Fibroblast of skin of right biceps (primary cell): ENCODE measurements around the gene TEC.
A peak's percentile ranks its signal among the peaks of the same experiment; 100 is the strongest.
"Not testable (repeated sequence)": the region's sequence is repeated elsewhere in the genome, so short reads cannot be mapped to it uniquely, and the experiment has no call there.

ENCODE experiments used
- DNase-seq: peaks from one replicate; pipeline ENCODE4 v3.0.0-alpha.2; 2013

TEC gene

DNA sequence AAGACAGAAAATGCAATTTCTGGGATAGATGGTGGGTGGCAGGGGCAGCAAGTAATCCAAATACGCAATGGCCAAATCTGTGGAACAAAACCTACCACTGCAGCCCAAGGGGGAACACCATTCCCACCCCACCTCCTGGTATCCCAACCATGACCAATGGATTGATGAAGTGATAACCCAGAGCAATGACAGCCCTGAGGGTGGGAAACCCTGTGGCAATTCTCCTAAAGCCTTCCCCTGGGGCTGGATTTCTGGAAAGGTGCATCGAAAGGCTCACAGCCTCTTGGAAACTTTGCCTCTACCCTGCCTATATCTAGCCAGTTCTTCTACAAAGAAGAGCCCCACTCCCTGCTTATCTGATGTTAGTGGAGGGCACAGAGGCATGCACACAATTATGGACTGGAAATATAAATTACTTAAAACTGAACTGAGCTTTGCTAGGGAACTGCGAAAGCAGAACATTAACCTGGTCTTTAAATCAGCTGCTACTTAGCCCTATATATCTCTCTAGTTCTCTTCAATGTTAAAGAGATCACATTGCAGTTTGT, 75.6 kb downstream of the TEC start:
- DNase-seq, result no peak

DNA sequence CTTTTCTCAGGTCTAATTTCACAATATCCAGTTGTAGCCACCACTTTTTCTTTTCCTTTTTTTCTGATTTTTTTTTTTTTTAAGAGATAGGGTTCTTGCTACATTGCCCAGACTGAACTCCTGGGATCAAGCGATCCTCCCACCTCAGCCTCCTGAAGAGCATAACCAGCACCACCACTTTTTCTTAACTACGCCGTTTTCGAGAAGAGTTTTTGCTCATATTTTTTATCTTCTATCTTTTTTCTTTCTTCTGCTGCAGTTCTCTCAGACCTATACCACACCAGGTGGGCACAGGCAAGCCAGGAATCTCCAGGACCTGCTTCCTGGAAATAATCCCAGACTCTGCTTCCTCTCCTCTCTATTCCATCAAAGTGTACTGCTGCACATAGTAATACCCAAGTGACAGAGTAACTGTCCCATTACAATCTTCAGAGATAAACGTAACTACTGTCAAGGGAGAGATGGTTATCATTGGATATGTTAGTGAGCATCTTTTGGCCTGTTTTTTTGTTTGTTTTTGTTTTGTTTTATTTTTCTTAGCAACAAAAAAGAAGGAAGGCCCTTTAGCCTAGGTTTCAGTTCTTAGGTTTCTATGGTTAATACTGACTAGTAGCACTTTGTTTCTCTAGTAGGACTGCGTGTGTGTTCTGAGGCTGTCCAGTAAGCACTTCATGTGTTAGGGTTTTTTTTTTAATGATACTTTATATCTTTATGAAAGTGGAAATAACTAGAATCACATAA, 76.4 kb downstream of the TEC start:
- no peak for DNase-seq

GRCh38 chr4:48191758-48192157, 77.9 kb downstream of the TEC start:
- DNase-seq, result no peak

DNA sequence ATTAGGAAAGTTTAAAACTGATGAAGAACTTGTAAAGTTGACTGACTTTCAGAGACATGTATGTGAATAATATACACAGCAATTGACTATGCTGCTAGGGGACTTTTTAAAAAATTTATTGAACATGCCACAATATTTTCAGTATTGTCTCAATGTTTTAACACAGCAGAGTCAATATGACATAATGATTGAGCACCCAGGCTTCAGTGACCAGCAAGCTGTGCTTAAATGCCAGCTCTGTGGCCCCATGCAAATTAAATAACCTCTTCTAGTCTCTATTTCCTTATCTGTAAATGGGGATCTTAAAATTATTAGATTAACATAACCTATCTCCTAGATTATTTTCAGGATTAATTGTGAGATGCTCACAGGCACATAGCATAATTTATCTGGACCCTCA, 78.8 kb downstream of the TEC start:
- no peak for DNase-seq

- DNase-seq, result no peak
These were observed 79.9 kb downstream of the TEC start for GRCh38 chr4:48189731-48190130.

DNA sequence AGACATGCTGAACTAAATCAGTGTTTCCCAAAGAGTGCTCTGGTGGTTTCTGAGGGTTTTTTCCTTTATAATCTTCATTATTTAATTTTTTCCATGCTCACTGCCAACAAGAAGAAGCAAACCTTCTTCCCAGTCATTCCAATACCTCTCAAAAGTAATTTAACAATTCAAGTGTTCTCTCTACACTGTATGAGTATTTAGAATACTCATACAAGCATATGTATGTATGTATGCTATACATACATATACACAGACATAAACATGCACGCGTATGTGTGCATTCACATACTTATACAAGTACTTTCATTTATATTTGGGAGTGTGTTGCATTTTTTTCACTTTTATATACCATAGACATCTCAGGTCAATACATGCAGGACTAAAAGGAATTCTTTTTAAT, 81.2 kb downstream of the TEC start:
- no peak for DNase-seq

DNA sequence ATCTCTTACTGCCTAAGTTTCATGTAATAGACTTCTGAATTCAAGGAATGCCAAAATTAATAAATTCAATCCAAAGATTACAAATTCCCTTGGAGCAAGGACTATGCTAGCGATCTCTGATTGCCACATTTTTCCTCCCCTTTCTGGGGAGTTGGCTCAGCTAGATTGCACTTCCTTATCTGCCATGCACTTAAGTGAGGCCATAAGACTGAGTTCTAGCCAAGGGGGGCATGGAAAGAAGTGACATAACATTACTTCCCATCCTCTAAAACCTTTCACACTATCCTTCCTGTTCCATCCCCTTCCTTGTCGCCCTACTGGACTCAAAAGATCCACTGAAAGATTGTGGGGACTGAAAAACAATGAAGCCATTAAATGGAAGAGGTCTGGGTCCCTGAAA, 81.8 kb downstream of the TEC start:
- no peak for DNase-seq

DNA sequence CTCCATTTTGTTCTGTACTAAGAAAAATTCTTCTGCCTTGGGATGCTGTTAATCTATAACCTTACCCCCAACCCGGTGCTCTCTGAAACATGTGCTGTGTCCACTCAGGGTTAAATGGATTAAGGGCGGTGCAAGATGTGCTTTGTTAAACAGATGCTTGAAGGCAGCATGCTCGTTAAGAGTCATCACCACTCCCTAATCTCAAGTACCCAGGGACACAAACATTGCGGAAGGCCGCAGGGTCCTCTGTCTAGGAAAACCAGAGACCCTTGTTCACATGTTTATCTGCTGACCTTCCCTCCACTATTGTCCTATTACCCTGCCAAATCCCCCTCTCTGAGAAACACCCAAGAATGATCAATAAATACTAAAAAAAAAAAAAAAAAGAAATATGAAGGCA, 82.6 kb downstream of the TEC start:
- not testable (repeated sequence) for DNase-seq

- DNase-seq, result not testable (repeated sequence)
These were observed 83.2 kb downstream of the TEC start for GRCh38 chr4:48186394-48186793.

DNA sequence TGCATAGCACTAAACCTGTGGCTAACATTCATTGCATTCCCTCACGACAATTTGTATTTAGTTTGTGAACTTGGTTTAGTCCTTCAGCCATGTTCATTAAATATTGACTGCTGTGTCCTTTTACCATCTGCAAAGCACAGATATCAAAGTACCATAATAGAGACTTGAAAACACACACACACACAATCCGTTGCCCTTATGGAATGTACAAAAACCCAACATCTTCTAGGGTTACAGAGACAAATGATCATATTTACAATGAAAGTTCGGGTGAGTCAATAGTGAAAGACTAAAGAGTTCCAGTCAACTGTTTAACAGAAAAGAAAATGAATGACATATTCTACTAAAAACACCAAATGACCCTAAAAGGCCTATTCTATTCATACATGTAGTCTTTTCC, 84.8 kb downstream of the TEC start:
- DNase-seq, result peak; percentile 7

GRCh38 chr4:48180234-48180633, 89.4 kb downstream of the TEC start:
- DNase-seq, result peak; percentile 52

DNA sequence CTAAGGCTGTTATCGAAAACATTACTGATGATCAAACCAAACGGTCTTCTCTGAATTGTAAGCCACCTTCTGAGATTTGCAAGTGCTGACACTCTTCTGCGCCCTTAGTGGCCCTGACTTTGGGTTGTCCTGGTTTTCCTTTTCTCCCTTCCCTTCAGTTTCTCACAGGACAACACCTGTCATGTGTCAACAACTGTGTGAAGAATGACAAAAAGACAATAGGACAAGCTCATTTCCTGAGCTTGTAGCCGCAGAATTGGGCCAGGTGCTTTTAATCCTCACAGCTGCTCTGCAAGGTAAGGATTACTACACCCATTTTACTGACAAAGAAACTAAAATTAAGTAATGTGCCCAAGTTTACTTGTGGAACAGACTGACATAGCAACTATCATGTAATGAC, 90.7 kb downstream of the TEC start:
- no peak for DNase-seq

DNA sequence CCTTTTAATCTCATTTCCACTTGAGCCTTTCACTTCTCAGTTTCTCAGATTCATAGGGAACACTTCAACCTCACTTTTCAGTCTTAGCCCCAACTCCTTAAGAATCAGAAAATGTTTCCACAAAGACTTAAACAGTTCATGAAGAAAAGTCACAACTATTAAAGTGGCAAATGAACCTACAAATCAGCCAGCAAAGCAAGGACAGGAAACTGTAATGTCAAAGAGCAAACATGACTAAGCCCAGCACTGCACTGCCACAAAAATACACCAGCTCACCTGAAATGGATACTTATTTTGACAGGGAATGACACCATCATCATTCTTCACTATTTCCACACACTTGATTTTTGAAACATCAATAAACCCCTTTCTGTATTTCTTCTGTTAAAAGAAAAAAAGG, 93.8 kb downstream of the TEC start:
- DNase-seq, result no peak

- DNase-seq, result no peak
These were observed 94.3 kb downstream of the TEC start for GRCh38 chr4:48175328-48175727.

DNA sequence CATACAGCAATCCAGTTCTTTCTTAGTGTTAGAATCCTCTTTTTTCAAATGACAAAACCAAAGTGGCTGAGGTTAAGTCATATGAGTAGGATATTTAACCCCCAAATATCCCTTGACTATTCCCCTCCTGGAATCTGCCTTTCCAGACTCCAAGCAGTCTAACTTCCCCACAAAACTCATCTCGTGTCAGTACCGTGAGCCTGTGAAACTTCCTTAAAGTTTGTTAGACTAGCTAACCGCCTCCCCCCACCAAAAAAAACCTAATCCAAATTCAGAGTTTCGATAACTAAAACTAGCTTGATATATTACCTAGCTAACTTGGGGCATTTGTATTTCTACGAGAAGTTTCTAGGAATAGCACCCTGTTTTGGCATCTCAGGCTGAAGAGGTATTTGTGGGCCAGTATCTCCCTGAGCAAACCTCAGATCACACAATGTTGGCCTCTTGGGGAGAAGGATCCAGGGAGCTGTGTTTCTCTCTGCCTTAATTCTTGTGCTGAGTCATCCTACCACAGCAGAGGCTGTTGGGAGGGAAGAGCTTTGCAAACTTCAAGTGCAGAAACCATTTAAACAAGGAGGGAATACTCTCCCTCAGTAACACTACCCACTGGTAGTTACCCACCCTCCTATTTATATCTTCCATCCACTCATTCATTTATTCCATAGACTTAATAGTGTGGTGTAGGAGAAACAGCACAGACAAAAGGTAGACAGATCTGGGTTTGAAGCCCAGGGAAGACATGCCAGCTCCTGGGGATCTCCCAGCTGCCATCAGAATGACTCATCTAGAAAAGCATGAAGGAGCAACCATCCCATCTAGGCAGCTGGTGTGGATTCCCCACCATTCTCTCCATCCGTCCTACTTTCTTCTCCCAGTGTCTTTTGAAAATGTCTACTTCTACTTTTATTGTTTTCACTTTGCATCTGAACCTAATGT, 96.3 kb downstream of the TEC start:
- DNase-seq, result peak; percentile 89

DNA sequence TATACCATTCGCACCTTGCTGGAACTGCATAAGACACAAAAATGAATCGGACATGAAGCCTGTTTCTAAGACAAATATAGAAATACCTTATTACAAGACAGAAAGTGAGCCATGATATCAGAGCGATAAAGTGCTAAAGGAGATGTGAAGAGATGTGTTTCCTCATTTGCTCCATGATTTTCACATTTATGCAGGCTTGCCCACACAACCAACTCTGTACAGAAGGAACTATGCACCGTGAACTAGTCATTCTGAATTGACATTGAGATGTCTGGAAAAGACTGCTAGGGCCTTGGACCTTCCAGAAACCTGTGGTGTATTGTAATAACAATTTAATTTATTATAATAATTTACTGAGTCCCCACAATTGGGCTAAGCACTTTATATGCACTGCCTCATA, 97.0 kb downstream of the TEC start:
- no peak for DNase-seq

DNA sequence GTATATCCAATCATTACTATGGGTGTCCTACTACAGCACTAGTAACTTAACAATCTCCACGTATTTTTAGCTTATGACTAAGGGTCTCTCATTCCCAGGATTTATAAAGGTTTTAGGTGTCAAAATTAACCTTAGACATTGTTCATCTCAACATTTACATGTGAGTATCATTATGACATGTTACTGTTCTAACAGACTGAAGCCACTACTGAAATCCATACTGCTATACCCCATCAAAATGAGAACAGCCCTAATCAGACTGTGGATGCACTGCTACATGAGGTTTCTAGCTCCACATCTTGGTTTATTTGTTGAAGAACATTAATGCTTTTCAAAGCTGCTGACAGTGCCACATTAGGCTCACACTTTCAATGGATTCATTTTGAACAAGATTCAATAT, 100.0 kb downstream of the TEC start:
- no peak for DNase-seq

- no peak for DNase-seq
These were observed 101.9 kb downstream of the TEC start for GRCh38 chr4:48167538-48168263.

DNA sequence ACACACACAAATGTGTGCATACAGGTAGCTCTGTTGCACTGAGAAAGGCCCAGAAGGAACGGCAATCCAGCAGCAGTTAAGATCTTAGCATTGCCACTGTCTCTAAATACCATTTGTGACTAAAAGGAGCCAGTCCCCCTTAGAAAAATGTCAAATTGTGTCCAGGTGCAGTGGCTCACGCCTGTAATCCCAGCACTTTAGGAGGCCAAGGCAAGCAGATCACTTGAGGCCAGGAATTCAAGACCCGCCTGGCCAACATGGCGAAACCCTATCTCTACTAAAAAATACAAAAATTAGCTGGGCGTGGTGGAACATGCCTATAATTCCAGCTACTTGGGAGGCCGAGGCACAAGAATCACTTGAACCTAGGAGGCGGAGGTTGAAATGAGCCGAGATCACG, 105.1 kb downstream of the TEC start:
- not testable (repeated sequence) for DNase-seq

DNA sequence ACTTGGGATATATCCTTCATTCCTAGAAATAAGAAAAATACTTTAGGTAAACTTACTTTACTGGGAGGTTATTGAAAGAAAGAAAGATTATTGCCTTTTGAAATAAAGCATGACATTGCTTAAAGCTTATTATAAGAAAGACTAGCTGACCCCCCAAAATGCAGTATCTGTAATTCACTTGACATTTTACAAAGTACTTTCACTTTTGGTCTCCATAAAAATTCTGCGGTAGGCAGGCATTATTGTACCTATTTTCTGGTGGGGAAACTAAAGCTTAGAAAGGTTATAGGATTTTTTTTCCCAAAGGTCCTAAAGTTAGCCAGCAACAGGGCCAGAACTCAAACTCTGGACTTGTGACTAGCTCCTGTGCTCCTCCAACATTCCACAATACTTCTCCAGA, 105.9 kb downstream of the TEC start:
- DNase-seq, result no peak

GRCh38 chr4:48162162-48162561, 107.5 kb downstream of the TEC start:
- DNase-seq, result peak; percentile 42

- DNase-seq, result no peak
These were observed 112.4 kb downstream of the TEC start for GRCh38 chr4:48157271-48157670.

DNA sequence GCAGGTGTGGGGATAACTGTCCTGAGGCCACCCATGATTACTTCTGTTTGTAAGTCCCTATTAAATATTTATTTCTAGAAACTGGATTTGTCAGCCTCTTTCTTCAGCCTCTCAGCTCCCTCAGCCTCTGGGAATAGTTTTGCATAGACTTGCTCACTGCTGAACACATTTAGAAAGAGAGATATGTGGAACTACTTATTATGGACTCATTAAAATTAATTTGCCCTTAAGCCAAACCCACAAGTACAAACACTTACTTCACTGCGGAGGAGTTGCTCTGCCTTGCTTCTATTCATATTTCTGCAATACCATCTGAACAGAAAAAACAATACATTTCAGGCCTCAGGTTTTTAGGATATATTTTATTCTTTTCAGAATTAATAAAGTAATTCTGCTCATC, 113.2 kb downstream of the TEC start:
- DNase-seq, result no peak
